Measurements from ENCODE around the gene CDKN2AIPNL.

Gene CDKN2AIPNL, protein sequence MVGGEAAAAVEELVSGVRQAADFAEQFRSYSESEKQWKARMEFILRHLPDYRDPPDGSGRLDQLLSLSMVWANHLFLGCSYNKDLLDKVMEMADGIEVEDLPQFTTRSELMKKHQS

GRCh38 chr5:134411546-134412266 lies at the start of gene CDKN2AIPNL:
TSS of gene CDKN2AIPNL (minus strand) at chr5:134411881. CDS start at chr5:134411854, 27 bp downstream.
- DNase-seq: peak; percentile 89

GRCh38 chr5:134460551-134460950 lies 48.9 kb upstream of the CDKN2AIPNL start:
- DNase-seq: no peak

DNA sequence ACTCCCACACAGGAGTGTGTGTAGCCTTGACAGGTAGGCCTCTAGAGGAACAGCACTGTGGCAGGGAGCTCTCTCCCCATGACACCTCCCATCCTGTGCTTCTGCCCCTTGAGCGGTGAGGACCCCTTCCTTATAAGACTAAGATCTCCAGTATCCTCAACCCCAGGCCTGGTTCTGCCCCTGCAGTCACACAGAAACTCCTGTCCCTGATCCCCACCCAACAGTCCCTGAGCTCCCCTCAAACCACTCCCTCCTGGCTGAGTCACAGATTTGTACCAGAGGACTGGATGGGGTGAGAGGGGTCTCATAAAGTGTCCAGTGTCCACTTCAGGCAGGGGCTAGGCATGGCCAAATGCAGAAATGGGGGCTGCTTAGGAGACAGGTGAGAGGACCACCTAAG lies 47.8 kb upstream of the CDKN2AIPNL start:
- DNase-seq: no peak

GRCh38 chr5:134459010-134459403 lies 47.3 kb upstream of the CDKN2AIPNL start:
- DNase-seq: no peak

DNA sequence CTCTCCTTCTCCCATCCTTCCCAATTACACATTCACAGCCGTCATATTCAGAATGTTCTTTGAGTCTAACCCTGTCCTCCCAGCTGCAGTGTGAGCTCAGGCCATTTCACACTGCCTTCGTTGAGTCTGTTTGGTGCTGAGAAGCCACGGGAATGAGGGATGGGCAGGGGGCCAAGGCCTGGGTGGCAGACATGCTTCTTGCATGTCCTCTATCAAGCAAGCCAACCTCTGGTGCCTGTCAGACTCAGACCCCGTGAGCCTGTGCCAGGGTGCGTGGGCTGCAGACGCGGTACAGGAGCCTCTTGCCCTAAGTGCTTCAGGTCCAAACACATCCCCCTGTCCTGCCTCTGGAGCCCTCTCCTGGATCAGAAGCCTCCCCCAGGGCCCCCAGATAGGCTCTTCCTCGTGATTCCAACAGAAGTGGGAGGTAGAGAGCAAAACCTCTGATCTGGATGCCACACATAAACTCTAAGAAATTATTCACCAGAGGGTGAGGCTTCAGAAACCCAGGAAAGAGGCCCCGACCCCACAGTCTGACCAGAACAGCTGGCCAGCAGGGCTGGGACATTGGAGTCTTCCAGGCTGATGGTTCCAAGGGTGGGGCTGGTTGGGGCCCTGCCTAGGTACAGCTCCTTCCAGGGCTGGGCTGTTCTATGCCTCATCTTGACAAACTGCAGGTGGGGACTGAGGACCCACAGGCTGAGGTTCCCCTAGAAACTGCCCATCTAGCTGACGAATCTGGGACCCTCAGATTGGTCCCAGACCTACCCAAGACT lies 46.7 kb upstream of the CDKN2AIPNL start:
- DNase-seq: no peak

GRCh38 chr5:134457801-134458200 lies 46.1 kb upstream of the CDKN2AIPNL start:
- no peak for DNase-seq

- DNase-seq: no peak
Measured at GRCh38 chr5:134456825-134457224, 45.1 kb upstream of the CDKN2AIPNL start.

DNA sequence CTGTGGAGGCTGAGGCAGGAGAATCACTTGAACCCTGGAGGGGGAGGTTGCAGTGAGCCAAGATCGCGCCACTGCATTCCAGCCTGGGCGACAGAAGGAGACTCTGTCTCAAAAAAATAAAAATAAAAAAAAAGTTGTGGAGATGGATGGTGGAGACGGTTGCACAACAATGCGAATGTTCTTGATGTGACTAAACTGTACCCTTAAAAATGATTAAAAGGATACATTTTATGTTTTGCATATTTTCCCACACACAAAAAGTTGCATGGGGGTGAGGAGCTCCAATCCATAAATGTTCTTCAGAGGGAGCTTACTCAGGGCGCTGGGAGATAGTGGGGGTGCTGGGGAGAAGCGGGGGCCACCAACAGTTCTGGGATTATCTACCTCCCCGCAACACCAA lies 43.8 kb upstream of the CDKN2AIPNL start:
- no peak for DNase-seq

DNA sequence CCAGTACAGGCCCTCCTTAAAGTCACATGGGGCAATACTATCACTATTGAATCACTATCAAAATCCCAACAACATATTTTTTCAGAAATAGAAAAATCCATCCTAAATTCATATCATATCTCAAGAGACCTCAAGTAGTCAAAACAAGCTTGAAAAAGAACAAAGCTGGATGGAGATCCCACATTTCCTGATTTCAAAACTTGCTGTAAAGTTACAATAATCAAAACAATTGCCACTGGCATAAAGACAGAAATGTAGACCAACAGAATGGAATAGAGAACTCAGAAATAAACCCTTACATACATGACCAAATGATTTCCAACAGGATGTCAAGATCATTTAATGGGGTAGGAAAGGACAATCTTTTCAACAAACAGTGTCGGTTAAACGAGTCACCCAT lies 41.3 kb upstream of the CDKN2AIPNL start:
- no peak for DNase-seq

- peak; percentile 34 for DNase-seq
Measured at GRCh38 chr5:134451936-134452505, 40.3 kb upstream of the CDKN2AIPNL start.

GRCh38 chr5:134451225-134451935 lies 39.7 kb upstream of the CDKN2AIPNL start:
- DNase-seq: no peak

DNA sequence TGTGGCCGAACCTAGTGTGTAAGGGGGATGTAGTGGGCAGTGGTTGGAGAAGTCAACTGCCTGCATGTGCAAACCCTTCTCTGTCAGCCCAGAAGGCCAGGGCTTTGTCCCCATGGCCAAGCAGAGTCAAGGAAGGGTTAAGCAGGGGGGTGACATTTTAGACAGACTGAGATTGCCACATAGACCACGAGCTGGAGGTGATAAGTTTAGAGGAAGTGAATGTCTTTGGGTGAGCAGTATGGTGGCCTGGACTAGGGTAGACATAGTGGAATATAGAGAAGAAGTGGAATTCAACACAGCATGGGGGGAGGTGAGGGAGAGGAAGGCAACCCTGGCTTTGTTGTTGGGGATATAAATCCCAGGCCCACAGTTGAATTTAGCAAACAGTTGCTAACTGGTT lies 38.7 kb upstream of the CDKN2AIPNL start:
- no peak for DNase-seq

DNA sequence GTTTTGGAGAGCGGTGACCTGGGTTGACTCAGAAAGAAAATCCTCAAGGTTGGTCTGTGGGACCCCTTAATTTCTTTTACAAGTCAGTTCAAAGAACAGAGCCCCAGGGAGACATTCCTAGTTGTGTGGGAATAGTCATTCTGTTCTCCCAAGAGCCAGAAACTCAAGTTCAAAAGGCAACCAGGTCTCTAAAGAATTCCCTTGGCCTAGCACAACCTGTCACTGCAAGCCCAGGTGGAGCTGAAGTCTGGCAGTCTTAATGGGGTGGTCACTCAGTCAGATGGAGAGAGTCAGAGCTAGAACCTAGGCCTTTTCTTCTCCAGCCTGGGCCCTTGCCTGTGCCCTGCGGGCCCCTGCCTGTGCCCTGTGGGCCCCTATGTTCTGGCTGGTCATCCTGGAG lies 37.5 kb upstream of the CDKN2AIPNL start:
- DNase-seq: no peak

- DNase-seq: no peak
Measured at GRCh38 chr5:134447815-134448520, 36.3 kb upstream of the CDKN2AIPNL start.

DNA sequence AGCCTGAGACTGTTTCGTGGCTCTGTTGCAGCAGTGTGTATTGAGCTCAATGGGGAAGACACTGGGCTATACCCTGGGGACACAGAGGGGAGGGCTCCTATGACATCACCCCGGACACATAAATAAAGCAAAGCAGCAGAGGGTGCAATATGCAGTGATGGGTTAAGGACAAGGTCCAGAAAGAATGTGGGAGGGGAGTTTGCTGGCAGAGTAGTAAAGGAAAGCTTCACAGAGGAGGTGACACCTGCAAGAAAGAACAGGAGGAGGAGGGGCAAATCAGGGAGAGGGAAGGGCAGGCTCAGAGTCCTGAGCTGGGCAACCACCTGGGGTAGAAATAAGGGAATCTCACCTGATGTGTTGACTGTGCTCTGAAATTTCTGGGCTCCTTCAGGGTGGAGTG lies 35.3 kb upstream of the CDKN2AIPNL start:
- no peak for DNase-seq

GRCh38 chr5:134445856-134446818 lies 34.5 kb upstream of the CDKN2AIPNL start:
- DNase-seq: peak; percentile 39

- DNase-seq: no peak
Measured at GRCh38 chr5:134444941-134445471, 33.3 kb upstream of the CDKN2AIPNL start.

DNA sequence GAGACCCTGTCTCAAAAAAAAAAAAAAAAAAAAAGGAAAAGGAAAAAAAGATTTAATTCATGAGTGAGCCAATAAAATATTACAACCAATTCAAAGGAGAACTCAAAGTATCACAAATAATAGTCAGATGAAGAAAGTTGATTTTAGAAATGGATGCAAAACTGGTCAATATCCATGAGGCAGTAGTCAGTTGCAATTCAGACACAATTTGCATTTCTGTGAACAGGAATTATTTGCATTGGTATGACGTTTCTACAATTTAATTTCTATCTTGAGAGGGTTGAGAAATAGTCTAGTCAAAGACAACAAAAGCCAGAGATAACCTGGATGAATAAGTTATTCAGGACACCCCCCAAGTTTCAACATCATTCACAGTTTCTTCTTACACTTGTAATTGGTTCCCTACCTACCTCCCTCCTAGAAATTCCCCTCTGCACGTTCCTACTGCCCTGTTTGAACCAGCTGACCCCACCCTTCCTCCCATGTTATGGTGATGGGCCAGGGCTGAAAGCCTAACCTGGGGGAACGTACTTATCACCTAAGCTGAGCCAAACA lies 28.6 kb upstream of the CDKN2AIPNL start:
- no peak for DNase-seq

DNA sequence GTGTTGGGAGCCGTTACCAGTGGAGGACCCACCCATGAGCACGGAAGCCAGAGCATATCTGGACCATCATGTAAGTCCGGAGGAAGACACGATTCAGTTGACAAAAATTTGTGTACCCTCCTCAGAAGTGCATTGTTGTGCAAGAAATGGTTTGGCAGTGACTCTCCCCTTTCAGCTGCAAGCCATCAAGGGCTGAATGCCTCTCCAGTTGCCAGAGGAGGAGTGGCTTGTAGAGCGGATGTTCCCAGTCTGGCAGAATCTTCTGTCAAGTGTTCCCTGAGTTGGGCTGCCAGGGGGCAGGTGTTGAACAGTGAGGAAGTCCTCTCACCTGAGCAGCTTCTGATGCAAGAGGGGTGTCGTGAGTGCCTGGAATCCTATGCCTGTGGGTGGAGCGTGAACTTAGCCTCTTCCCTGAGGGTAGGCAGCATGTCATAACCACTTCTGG lies 27.6 kb upstream of the CDKN2AIPNL start:
- DNase-seq: no peak

DNA sequence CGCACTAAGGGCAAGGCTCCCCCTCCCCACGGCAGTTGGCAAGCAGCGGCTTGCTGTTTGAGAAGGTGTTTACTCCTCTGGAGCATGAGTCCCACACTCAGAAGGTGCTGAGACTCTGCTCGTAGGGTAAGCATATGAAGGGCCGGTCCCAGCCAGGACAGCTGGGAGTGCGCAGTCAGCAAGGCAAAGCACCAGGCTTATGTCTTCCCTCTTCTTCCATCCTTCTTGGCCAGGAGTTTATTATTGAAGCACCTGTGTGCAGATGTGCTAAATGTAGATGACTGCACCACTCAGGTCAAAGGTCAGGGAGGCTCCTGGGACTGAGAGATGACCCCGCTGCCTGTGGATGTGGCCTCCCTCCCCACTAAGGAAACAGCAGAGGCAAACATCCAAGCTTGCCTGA lies 27.0 kb upstream of the CDKN2AIPNL start:
- DNase-seq: no peak
